Measurements from ENCODE around the gene SYNGR4.
"Not testable (repeated sequence)": the region's sequence is repeated elsewhere in the genome, so short reads cannot be mapped to it uniquely, and the experiment has no call there.

Gene SYNGR4

DNA sequence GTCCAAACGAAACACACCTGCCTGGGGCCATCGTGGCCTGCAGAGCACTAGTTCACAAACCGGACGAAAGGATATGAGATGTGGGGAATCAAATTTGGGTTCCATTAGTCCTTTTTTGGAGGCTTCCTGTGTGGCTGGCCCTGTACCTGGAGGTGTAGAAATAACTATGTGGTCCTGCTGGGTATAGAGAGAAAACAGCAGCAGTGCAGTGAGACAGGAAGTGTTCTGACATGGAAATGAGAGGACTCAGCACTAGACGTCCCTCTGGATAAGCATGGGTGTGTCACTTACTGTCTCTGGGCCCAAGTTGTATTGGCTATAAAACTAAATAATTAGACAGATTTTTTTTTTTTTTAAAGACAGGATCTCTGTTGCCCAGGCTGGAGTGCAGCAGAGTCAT lies 14.9 kb downstream of the SYNGR4 start:
- FAIRE-seq: no peak
- no peak for TF ChIP-seq POLR2AphosphoS5 (IDR thresholded peaks at IDR 0.05; ENCODE audit: low read depth, low read length)
- TF ChIP-seq TAF1 (IDR thresholded peaks at IDR 0.05; ENCODE audit: borderline replicate concordance, low read depth, low read length): no peak
- TF ChIP-seq POLR2A (IDR thresholded peaks at IDR 0.05; ENCODE audit: low read depth, low read length): no peak
- DNase-seq (ENCODE audit: insufficient read length): no peak

GRCh38 chr19:48381178-48381950 lies 17.2 kb downstream of the SYNGR4 start:
- no peak for FAIRE-seq
- no peak for TF ChIP-seq POLR2AphosphoS5 (IDR thresholded peaks at IDR 0.05; ENCODE audit: low read depth, low read length)
- TF ChIP-seq POLR2A (IDR thresholded peaks at IDR 0.05; ENCODE audit: low read depth, low read length): no peak
- no peak for TF ChIP-seq TAF1 (IDR thresholded peaks at IDR 0.05; ENCODE audit: borderline replicate concordance, low read depth, low read length)
- DNase-seq (ENCODE audit: insufficient read length): no peak

- FAIRE-seq (no peak), DNase-seq (ENCODE audit: insufficient read length) (no peak)
- TF ChIP-seq TAF1 (IDR thresholded peaks at IDR 0.05; ENCODE audit: borderline replicate concordance, low read depth, low read length) (no peak), POLR2A (IDR thresholded peaks at IDR 0.05; ENCODE audit: low read depth, low read length) (no peak), POLR2AphosphoS5 (IDR thresholded peaks at IDR 0.05; ENCODE audit: low read depth, low read length) (no peak)
These were observed 18.1 kb downstream of the SYNGR4 start for GRCh38 chr19:48382286-48382685.

GRCh38 chr19:48385461-48386087 lies 21.4 kb downstream of the SYNGR4 start:
- no peak for TF ChIP-seq POLR2A (IDR thresholded peaks at IDR 0.05; ENCODE audit: low read depth, low read length)
- TF ChIP-seq POLR2AphosphoS5 (IDR thresholded peaks at IDR 0.05; ENCODE audit: low read depth, low read length): no peak
- no peak for TF ChIP-seq TAF1 (IDR thresholded peaks at IDR 0.05; ENCODE audit: borderline replicate concordance, low read depth, low read length)
- no peak for DNase-seq (ENCODE audit: insufficient read length)
- no peak for FAIRE-seq

- FAIRE-seq (no peak), DNase-seq (ENCODE audit: insufficient read length) (no peak)
- TF ChIP-seq POLR2AphosphoS5 (IDR thresholded peaks at IDR 0.05; ENCODE audit: low read depth, low read length) (no peak), TAF1 (IDR thresholded peaks at IDR 0.05; ENCODE audit: borderline replicate concordance, low read depth, low read length) (no peak), POLR2A (IDR thresholded peaks at IDR 0.05; ENCODE audit: low read depth, low read length) (no peak)
These were observed 22.8 kb downstream of the SYNGR4 start for GRCh38 chr19:48386981-48387380.

GRCh38 chr19:48390188-48391099 lies 26.3 kb downstream of the SYNGR4 start:
- FAIRE-seq (peak; percentile 83), DNase-seq (ENCODE audit: insufficient read length) (peak; percentile 73)
- TF ChIP-seq POLR2A (IDR thresholded peaks at IDR 0.05; ENCODE audit: low read depth, low read length): no peak; the same call in 1 of the 2 replicates
- no peak for TF ChIP-seq POLR2AphosphoS5 (IDR thresholded peaks at IDR 0.05; ENCODE audit: low read depth, low read length)
- TF ChIP-seq TAF1 (IDR thresholded peaks at IDR 0.05; ENCODE audit: borderline replicate concordance, low read depth, low read length): no peak

DNA sequence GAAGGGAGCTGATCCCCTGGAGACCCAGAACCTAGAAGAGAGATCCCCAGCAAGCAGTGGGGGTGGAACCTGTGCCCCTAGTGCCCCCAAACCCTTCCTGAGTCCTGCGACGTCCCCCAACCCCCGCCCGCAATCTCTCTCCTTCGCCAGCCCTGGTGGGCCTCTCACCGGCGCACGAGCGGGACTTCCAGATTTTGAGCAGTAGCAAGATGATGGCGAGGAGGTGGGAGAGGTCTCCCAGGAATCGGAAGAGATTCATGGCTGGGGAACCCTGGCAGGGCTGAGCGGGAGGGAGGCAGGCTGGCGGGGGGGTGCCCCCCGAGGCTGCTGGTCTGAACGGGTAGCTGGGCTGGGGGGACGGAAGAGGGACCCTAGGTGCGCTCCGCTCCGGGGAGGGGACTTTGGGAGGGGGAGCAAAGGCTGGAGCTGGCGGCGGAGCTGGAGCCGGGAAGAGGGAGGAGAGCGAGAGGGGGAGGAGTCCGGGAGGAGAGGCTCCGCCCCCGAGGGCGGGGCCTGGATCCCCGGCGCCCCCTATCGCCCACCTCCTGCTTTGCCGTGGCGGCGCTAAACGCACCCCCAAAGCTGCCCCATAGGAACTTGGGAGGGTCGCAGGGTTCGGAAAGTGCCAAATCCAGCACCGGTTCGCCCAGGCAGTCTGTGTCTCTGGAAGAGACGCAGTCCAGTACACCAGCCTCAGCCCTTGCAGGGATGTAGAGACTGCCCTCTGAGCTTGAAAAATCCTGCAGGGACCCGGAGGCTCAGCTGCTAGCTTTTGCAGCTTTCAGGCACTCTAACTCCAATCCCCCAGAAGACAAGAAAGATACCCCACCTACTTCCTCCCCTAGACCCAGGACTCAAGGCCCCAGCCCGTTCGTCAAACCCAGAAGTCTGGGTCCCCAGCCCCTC lies 27.2 kb downstream of the SYNGR4 start, which contains the start of gene KDELR1:
Gene KDELR1 (minus strand): TSS at position 452 of the 906 bp plus-strand sequence. CDS start 193 bp downstream, at position 259.
- DNase-seq (ENCODE audit: insufficient read length) (peak; percentile 84), FAIRE-seq (peak; percentile 85)
- peak; percentile 22; the same call in 1 of the 2 replicates for TF ChIP-seq POLR2A (IDR thresholded peaks at IDR 0.05; ENCODE audit: low read depth, low read length)
- TF ChIP-seq TAF1 (IDR thresholded peaks at IDR 0.05; ENCODE audit: borderline replicate concordance, low read depth, low read length): no peak
- no peak for TF ChIP-seq POLR2AphosphoS5 (IDR thresholded peaks at IDR 0.05; ENCODE audit: low read depth, low read length)

GRCh38 chr19:48392006-48392344 lies 27.8 kb downstream of the SYNGR4 start:
- DNase-seq (ENCODE audit: insufficient read length); FAIRE-seq: not testable (repeated sequence)

DNA sequence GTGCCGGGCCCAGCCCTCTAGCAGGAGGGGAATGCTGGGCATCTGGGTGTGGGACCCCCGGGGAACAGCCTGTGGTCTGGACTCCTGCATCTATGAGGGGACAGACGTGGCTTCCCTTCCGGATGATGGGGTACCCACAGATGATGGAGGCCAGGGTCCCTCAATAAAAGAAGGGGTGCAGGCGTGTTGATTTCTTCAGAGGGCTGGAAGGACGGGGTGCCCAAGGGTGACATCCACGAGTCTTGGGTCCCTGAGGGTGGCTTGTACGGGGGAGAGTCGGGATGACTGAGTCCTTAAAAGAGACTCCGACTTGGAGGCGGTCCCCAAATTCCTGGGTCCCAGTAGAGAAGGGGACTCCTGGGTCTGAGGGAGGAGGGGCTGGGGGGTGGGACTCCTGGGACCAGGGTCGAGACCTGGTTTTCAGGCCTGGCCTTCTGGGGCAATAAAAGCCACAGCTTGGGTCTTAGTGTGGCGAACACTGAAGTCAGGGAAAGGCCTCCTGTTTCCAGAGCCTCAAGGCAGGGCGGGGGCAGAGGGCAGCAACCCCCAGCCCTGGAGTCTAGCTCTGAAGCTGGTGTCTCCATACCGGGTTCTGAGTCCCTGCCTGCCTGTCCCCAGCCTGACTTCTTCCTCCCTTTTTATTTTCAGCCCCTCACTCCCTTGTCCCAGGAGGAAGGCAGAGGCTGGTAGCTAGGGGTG lies 28.8 kb downstream of the SYNGR4 start:
- no peak for FAIRE-seq
- no peak for TF ChIP-seq POLR2A (IDR thresholded peaks at IDR 0.05; ENCODE audit: low read depth, low read length)
- TF ChIP-seq TAF1 (IDR thresholded peaks at IDR 0.05; ENCODE audit: borderline replicate concordance, low read depth, low read length): no peak
- TF ChIP-seq POLR2AphosphoS5 (IDR thresholded peaks at IDR 0.05; ENCODE audit: low read depth, low read length): no peak
- no peak for DNase-seq (ENCODE audit: insufficient read length)

Measured in GM12892 (cell line).